SK-N-SH (cell line): ENCODE results near the gene PCSK6. TPM values are rescaled to one million over a fixed set of nuclear protein-coding genes. Genes with fewer than 3 reads are reported as not detected.

Experiments used
- CTCF ChIA-PET: fragments of 300-600, 350-600 bp; formaldehyde crosslinking; extraction: SDS; loops from one replicate; lab custom pipeline; 2021; lab: Yijun Ruan, JAX
- POLR2A ChIA-PET: fragments of 350-600 bp; sonication (Branson Sonifier 250); formaldehyde crosslinking; extraction: SDS; loops from one replicate; lab custom pipeline; 2020; ENCODE audit warnings: antibody characterized with exemption, inconsistent platforms; lab: Yijun Ruan, JAX
- DNase-seq: peaks from one replicate; pipeline ENCODE4 v3.0.0; 2012
- H2AFZ ChIP-seq: fragments of 200-600 bp; sonication (generic); 2 replicates; pipeline ENCODE4 v1.8.1; 2016; ENCODE audit warnings: antibody characterized with exemption, mild to moderate bottlenecking, low read depth
- H3F3A ChIP-seq: fragments of 200-600 bp; sonication (generic); replicated peaks from 2 replicates; pipeline ENCODE3; 2016; ENCODE audit warnings: antibody characterized with exemption, mild to moderate bottlenecking; ENCODE audit not compliant: insufficient read depth
- H3K27ac ChIP-seq, 2 experiments: fragments of 200-500 bp in 1 of 2; fragments of 200-600 bp in 1 of 2; sonication (Bioruptor generic) in 1 of 2; sonication (generic), shearing (Covaris generic) in 1 of 2; 2 replicates each; pipeline versions ENCODE4 v1.5.1 to v1.6.1; 2014 to 2016; ENCODE audit warnings: low read depth in 2 of 2, inconsistent platforms in 1 of 2, low read length in 1 of 2, mild to moderate bottlenecking in 1 of 2, mixed read lengths in 1 of 2
- H3K27me3 ChIP-seq: fragments of 200-600 bp; sonication (generic), shearing (Covaris generic); 2 replicates; pipeline ENCODE4 v1.6.1; 2016; ENCODE audit warnings: mixed run types; ENCODE audit not compliant: insufficient read depth
- H3K36me3 ChIP-seq, 2 experiments: fragments of 200-500 bp in 1 of 2; fragments of 200-600 bp in 1 of 2; sonication (Bioruptor generic) in 1 of 2; sonication (generic) in 1 of 2; replicated peaks in 1 of 2; 2 replicates each; pipeline versions ENCODE3 to v1.5.1; 2014 to 2016; ENCODE audit warnings: low read length in 1 of 2, mild to moderate bottlenecking in 1 of 2; ENCODE audit not compliant: insufficient read depth in 2 of 2, control insufficient read depth in 1 of 2
- H3K4me1 ChIP-seq, 2 experiments: fragments of 200-500 bp in 1 of 2; fragments of 200-600 bp in 1 of 2; sonication (Bioruptor generic) in 1 of 2; sonication (generic), shearing (Covaris generic) in 1 of 2; 2 replicates each; pipeline versions ENCODE4 v1.5.1 to v1.6.1; 2014 to 2016; ENCODE audit warnings: low read depth in 1 of 2, low read length in 1 of 2, mixed run types in 1 of 2; ENCODE audit not compliant: insufficient read depth in 2 of 2, control insufficient read depth in 1 of 2
- H3K4me2 ChIP-seq: fragments of 200-600 bp; sonication (generic), shearing (Covaris generic); 2 replicates; pipeline ENCODE4 v1.6.1; 2017; ENCODE audit warnings: mixed run types
- H3K4me3 ChIP-seq, 2 experiments: fragments of 200-500 bp in 1 of 2; fragments of 200-600 bp in 1 of 2; sonication (Bioruptor generic) in 1 of 2; sonication (generic), shearing (Covaris generic) in 1 of 2; 2 replicates each; pipeline versions ENCODE4 v1.5.1 to v1.8.1; 2014 to 2016; ENCODE audit warnings: low read depth in 2 of 2, inconsistent platforms in 1 of 2, low read length in 1 of 2, mild to moderate bottlenecking in 1 of 2, mixed read lengths in 1 of 2, moderate library complexity in 1 of 2
- H3K79me2 ChIP-seq: fragments of 200-600 bp; sonication (generic); 2 replicates; pipeline ENCODE4 v1.8.1; 2017; ENCODE audit warnings: mild to moderate bottlenecking; ENCODE audit not compliant: insufficient read depth
- H3K9ac ChIP-seq: fragments of 200-600 bp; sonication (generic); 2 replicates; pipeline ENCODE4 v1.6.1; 2017; ENCODE audit warnings: mixed run types
- H3K9me2 ChIP-seq: fragments of 200-600 bp; sonication (generic); 2 replicates; pipeline ENCODE4 v1.6.1; 2017; ENCODE audit warnings: mixed run types
- H3K9me3 ChIP-seq: fragments of 200-600 bp; sonication (generic); 2 replicates; pipeline ENCODE4 v1.6.1; 2017; ENCODE audit warnings: mixed run types, mild to moderate bottlenecking, moderate library complexity
- H4K20me1 ChIP-seq: fragments of 200-600 bp; sonication (generic); 2 replicates; pipeline ENCODE4 v1.6.1; 2017; ENCODE audit warnings: mild to moderate bottlenecking, mixed run types; ENCODE audit not compliant: insufficient read depth
- EP300 ChIP-seq, 2 experiments: IDR thresholded peaks; 2 replicates each; pipeline versions ENCODE4 v1.4.0 to v1.6.1; 2012; ENCODE audit warnings: borderline replicate concordance in 1 of 2, low read depth in 1 of 2, low read length in 1 of 2
- EZH2phosphoT487 ChIP-seq: fragments of 200-600 bp; sonication (generic); IDR thresholded peaks from 2 replicates; pipeline ENCODE4 v1.6.1; 2017; ENCODE audit warnings: low read depth, mixed run types, mild to moderate bottlenecking, antibody characterized with exemption, moderate library complexity, borderline replicate concordance
- FOSL2 ChIP-seq: IDR thresholded peaks from 2 replicates; pipeline ENCODE4 v1.4.0; 2012; ENCODE audit warnings: low read depth, mild to moderate bottlenecking, moderate library complexity, borderline replicate concordance
- GABPA ChIP-seq: IDR thresholded peaks from 2 replicates; pipeline ENCODE4 v1.4.0; 2012; ENCODE audit warnings: low read depth, mild to moderate bottlenecking
- MXI1 ChIP-seq: IDR thresholded peaks from 2 replicates; pipeline ENCODE4 v1.6.1; 2012; ENCODE audit warnings: mild to moderate bottlenecking, low read depth, low read length, improper control_type of control experiment
- POLR2AphosphoS5 ChIP-seq: IDR thresholded peaks from 2 replicates; pipeline ENCODE4 v1.6.1; 2012; ENCODE audit warnings: low read depth, low read length
- RFX5 ChIP-seq: IDR thresholded peaks from 2 replicates; pipeline ENCODE4 v1.6.1; 2012; ENCODE audit warnings: mild to moderate bottlenecking, improper control_type of control experiment, low read length
- RXRA ChIP-seq: IDR thresholded peaks from 2 replicates; pipeline ENCODE4 v1.4.0; 2012; ENCODE audit warnings: low read depth, mild to moderate bottlenecking, borderline replicate concordance
- SIN3A ChIP-seq: IDR thresholded peaks from 2 replicates; pipeline ENCODE4 v1.6.1; 2012; ENCODE audit warnings: low read depth, mild to moderate bottlenecking, low read length, moderate library complexity, borderline replicate concordance
- SMC3 ChIP-seq: IDR thresholded peaks from 2 replicates; pipeline ENCODE4 v1.6.1; 2012; ENCODE audit warnings: low read depth, low read length, improper control_type of control experiment
- USF1 ChIP-seq: IDR thresholded peaks from 2 replicates; pipeline ENCODE4 v1.4.0; 2012; ENCODE audit warnings: low read depth, borderline replicate concordance
- WGBS: methylation state at CpG from one replicate; pipeline ENCODE4 v1.1.6; 2017; ENCODE audit warnings: low lambda C conversion rate; 5-methylcytosine and 5-hydroxymethylcytosine counted together
- polyA plus RNA-seq, 3 experiments: library from polyadenylated mRNA; depleted of rRNA; stranded (reverse); fragments of >200 nt; gene quantifications; 2 replicates each; pipeline ENCODE4 v1.2.3, GENCODE V29; 2012

The PCSK6 gene
- polyA plus RNA-seq, 1 of the 3 experiments (the other 2 are of a cell fraction) = 0.03 TPM

GRCh38 chr15:101469520-101470288, 19.8 kb downstream of the PCSK6 start:
- Histone ChIP-seq H3K4me3 (no peak overlapping the region), H2AFZ (no peak overlapping the region), H3F3A (no peaks in the 10 kb centered on the region), H3K9me3 (no peaks in the 10 kb centered on the region), H3K27me3 (no peaks in the 10 kb centered on the region), H3K27ac (no peak overlapping the region), H3K79me2 (no peaks in the 10 kb centered on the region), H3K9ac (no peak overlapping the region), H4K20me1 (no peaks in the 10 kb centered on the region), H3K36me3 (no peaks in the 10 kb centered on the region), H3K4me2 (no peak overlapping the region), H3K9me2 (no peaks in the 10 kb centered on the region), H3K4me1 (peaks cover 0 to 16% of the 10 kb centered on the region in 2 experiments; a peak in 2 of 4 replicates)
- 40% methylated on average over 21 of the region's 21 CpGs for WGBS
- TF ChIP-seq SMC3 (no peak), RXRA (no peak), EP300 (IDR thresholded peaks at IDR 0.05; ENCODE audit: borderline replicate concordance in 1 of 2, low read depth in 1 of 2, low read length in 1 of 2) (no peak), EZH2phosphoT487 (no peak), RFX5 (no peak), POLR2AphosphoS5 (no peak)
- ChIA-PET POLR2A (no interaction called here), CTCF (interaction anchor here (0.9 to 2.1 kb wide), 7 partner anchors 10 to 173 kb away, joined by 3 to 5 read pairs (median 4); no protein-coding TSS in a partner anchor)
- DNase-seq = peak; percentile 47

GRCh38 chr15:101466188-101466587, 23.3 kb downstream of the PCSK6 start:
- CTCF ChIA-PET = no interaction called here

GRCh38 chr15:101464999-101465669, 24.4 kb downstream of the PCSK6 start:
- no peak for TF ChIP-seq FOSL2
- TF ChIP-seq GABPA = no peak
- no peak for TF ChIP-seq EZH2phosphoT487
- no peak for TF ChIP-seq MXI1
- TF ChIP-seq SIN3A = no peak
- TF ChIP-seq USF1 = no peak
- 68% methylated on average over 16 of the region's 16 CpGs for whole genome bisulfite sequencing
- Histone ChIP-seq H3K79me2 (no peaks in the 10 kb centered on the region), H3K27me3 (no peaks in the 10 kb centered on the region), H3K9ac (no peak overlapping the region), H3K9me2 (no peaks in the 10 kb centered on the region), H3K27ac (no peak overlapping the region), H4K20me1 (no peaks in the 10 kb centered on the region), H3K9me3 (no peaks in the 10 kb centered on the region), H3K4me2 (no peak overlapping the region), H3K36me3 (no peaks in the 10 kb centered on the region), H3F3A (no peaks in the 10 kb centered on the region), H3K4me1 (peaks cover 0 to 10% of the 10 kb centered on the region in 2 experiments; a peak in 2 of 4 replicates), H2AFZ (no peak overlapping the region), H3K4me3 (no peak overlapping the region)
- no peak for DNase-seq
- CTCF ChIA-PET = no interaction called here
- POLR2A ChIA-PET = no interaction called here

More at GRCh38 chr15:101466188-101466587, 23.3 kb downstream of the PCSK6 start:
- no peak for DNase-seq
- 69% methylated on average over 9 of the region's 9 CpGs for WGBS
- Histone ChIP-seq H3K4me3 (no peak overlapping the region), H2AFZ (no peak overlapping the region), H3F3A (no peaks in the 10 kb centered on the region), H3K79me2 (no peaks in the 10 kb centered on the region), H4K20me1 (no peaks in the 10 kb centered on the region), H3K4me1 (peaks cover 0 to 16% of the 10 kb centered on the region in 2 experiments; a peak in 2 of 4 replicates), H3K4me2 (no peak overlapping the region), H3K9me2 (no peaks in the 10 kb centered on the region), H3K9me3 (no peaks in the 10 kb centered on the region), H3K27me3 (no peaks in the 10 kb centered on the region), H3K27ac (no peak overlapping the region), H3K9ac (no peak overlapping the region), H3K36me3 (no peaks in the 10 kb centered on the region)
- TF ChIP-seq SMC3 = no peak
- POLR2A ChIA-PET = no interaction called here
